ENCODE measurements around the gene ZC3H12D. TPM values are rescaled to one million over a fixed set of nuclear protein-coding genes. Genes with fewer than 3 reads are reported as not detected.
"Not testable (repeated sequence)": the region's sequence is repeated elsewhere in the genome, so short reads cannot be mapped to it uniquely, and the experiment has no call there.

Gene ZC3H12D
- 1 to 10 TPM in 1 of 2 donors, under 1 TPM in 1; 0.47 to 1.6 TPM for total RNA-seq
- long read RNA-seq, result 0 reads

GRCh38 chr6:149484733-149485700, at the start of gene ZC3H12D:
Gene ZC3H12D, minus strand, starts transcription at chr6:149485014. Its CDS starts 10,471 bp downstream, at chr6:149474543.
- ATAC-seq, result peak; percentile 56 to 58
- intact Hi-C loops (cut with DNase I), result no loop called here
- peak; percentile 59 for DNase-seq

GRCh38 chr6:149529650-149530049, 44.8 kb upstream of the ZC3H12D start:
- ATAC-seq (no peak), DNase-seq (no peak)
- intact Hi-C loops (cut with DNase I), result no loop called here

GRCh38 chr6:149515494-149515893, 30.7 kb upstream of the ZC3H12D start:
- DNase-seq, result no peak
- intact Hi-C loops (cut with DNase I), result loop anchor here (5.0 to 10.0 kb wide), 4 partner anchors 61 to 491 kb away; no protein-coding TSS in a partner anchor
- ATAC-seq, result no peak

GRCh38 chr6:149513915-149514314, 29.1 kb upstream of the ZC3H12D start:
- intact Hi-C loops (cut with DNase I), result loop anchor here (10.0 kb wide), 2 partner anchors 59 to 489 kb away; no protein-coding TSS in a partner anchor
- ATAC-seq (peak; percentile 38 to 61), DNase-seq (no peak)

- intact Hi-C loops (cut with DNase I), result loop anchor here (10.0 kb wide), 2 partner anchors 56 to 486 kb away; no protein-coding TSS in a partner anchor
Observed at GRCh38 chr6:149510793-149511512, 26.1 kb upstream of the ZC3H12D start.

GRCh38 chr6:149508485-149508884, 23.7 kb upstream of the ZC3H12D start:
- no peak for DNase-seq
- intact Hi-C loops (cut with DNase I), result no loop called here
- ATAC-seq, result no peak

More at GRCh38 chr6:149510793-149511512, 26.1 kb upstream of the ZC3H12D start:
- DNase-seq (no peak), ATAC-seq (no peak)

- ATAC-seq (no peak), DNase-seq (no peak)
- intact Hi-C loops (cut with DNase I), result no loop called here
Observed at GRCh38 chr6:149503872-149504271, 19.1 kb upstream of the ZC3H12D start.

- intact Hi-C loops (cut with DNase I), result no loop called here
- no peak for DNase-seq
- no peak for ATAC-seq
Observed at GRCh38 chr6:149503276-149503675, 18.5 kb upstream of the ZC3H12D start.

GRCh38 chr6:149501768-149502167, 17.0 kb upstream of the ZC3H12D start:
- DNase-seq (no peak), ATAC-seq (no peak)
- intact Hi-C loops (cut with DNase I), result no loop called here

GRCh38 chr6:149501201-149501600, 16.4 kb upstream of the ZC3H12D start:
- intact Hi-C loops (cut with DNase I), result no loop called here
- no peak for ATAC-seq
- no peak for DNase-seq

- ATAC-seq (peak in 1 of 2 donors; percentile 37), DNase-seq (no peak)
- intact Hi-C loops (cut with DNase I), result no loop called here
Observed at GRCh38 chr6:149500096-149500495, 15.3 kb upstream of the ZC3H12D start.

GRCh38 chr6:149499066-149499465, 14.3 kb upstream of the ZC3H12D start:
- ATAC-seq (peak in 1 of 2 donors; percentile 62), DNase-seq (no peak)
- intact Hi-C loops (cut with DNase I), result no loop called here

GRCh38 chr6:149497365-149497764, 12.6 kb upstream of the ZC3H12D start:
- DNase-seq (no peak), ATAC-seq (no peak)
- intact Hi-C loops (cut with DNase I), result no loop called here

- intact Hi-C loops (cut with DNase I); ATAC-seq; DNase-seq: not testable (repeated sequence)
Observed at GRCh38 chr6:149496597-149496996, 11.8 kb upstream of the ZC3H12D start.

- intact Hi-C loops (cut with DNase I); DNase-seq; ATAC-seq: not testable (repeated sequence)
Observed at GRCh38 chr6:149495349-149496016, 10.7 kb upstream of the ZC3H12D start.

GRCh38 chr6:149494810-149495209, 10.0 kb upstream of the ZC3H12D start:
- ATAC-seq; intact Hi-C loops (cut with DNase I); DNase-seq: not testable (repeated sequence)

GRCh38 chr6:149493761-149494320, 9.0 kb upstream of the ZC3H12D start:
- intact Hi-C loops (cut with DNase I), result no loop called here
- DNase-seq, result no peak
- ATAC-seq, result no peak

GRCh38 chr6:149492798-149493343, 8.1 kb upstream of the ZC3H12D start:
- no peak for DNase-seq
- ATAC-seq, result no peak

GRCh38 chr6:149489967-149490366, 5.2 kb upstream of the ZC3H12D start:
- DNase-seq, result no peak
- ATAC-seq, result no peak
- intact Hi-C loops (cut with DNase I), result no loop called here

More at GRCh38 chr6:149492798-149493343, 8.1 kb upstream of the ZC3H12D start:
- intact Hi-C loops (cut with DNase I), result no loop called here
